SK-N-SH (cell line): ENCODE results near the gene HAND1. TPM values are rescaled to one million over a fixed set of nuclear protein-coding genes. Genes with fewer than 3 reads are reported as not detected.

ENCODE experiments used
- CTCF ChIA-PET: fragments of 300-600, 350-600 bp; formaldehyde crosslinking; extraction: SDS; loops from one replicate; lab custom pipeline; 2021; lab: Yijun Ruan, JAX
- POLR2A ChIA-PET: fragments of 350-600 bp; sonication (Branson Sonifier 250); formaldehyde crosslinking; extraction: SDS; loops from one replicate; lab custom pipeline; 2020; ENCODE audit warnings: antibody characterized with exemption, inconsistent platforms; lab: Yijun Ruan, JAX
- DNase-seq: peaks from one replicate; pipeline ENCODE4 v3.0.0; 2012
- H2AFZ ChIP-seq: fragments of 200-600 bp; sonication (generic); 2 replicates; pipeline ENCODE4 v1.8.1; 2016; ENCODE audit warnings: antibody characterized with exemption, mild to moderate bottlenecking, low read depth
- H3F3A ChIP-seq: fragments of 200-600 bp; sonication (generic); replicated peaks from 2 replicates; pipeline ENCODE3; 2016; ENCODE audit warnings: antibody characterized with exemption, mild to moderate bottlenecking; ENCODE audit not compliant: insufficient read depth
- H3K27ac ChIP-seq, 2 experiments: fragments of 200-500 bp in 1 of 2; fragments of 200-600 bp in 1 of 2; sonication (Bioruptor generic) in 1 of 2; sonication (generic), shearing (Covaris generic) in 1 of 2; 2 replicates each; pipeline versions ENCODE4 v1.5.1 to v1.6.1; 2014 to 2016; ENCODE audit warnings: low read depth in 2 of 2, inconsistent platforms in 1 of 2, low read length in 1 of 2, mild to moderate bottlenecking in 1 of 2, mixed read lengths in 1 of 2
- H3K27me3 ChIP-seq: fragments of 200-600 bp; sonication (generic), shearing (Covaris generic); 2 replicates; pipeline ENCODE4 v1.6.1; 2016; ENCODE audit warnings: mixed run types; ENCODE audit not compliant: insufficient read depth
- H3K36me3 ChIP-seq, 2 experiments: fragments of 200-500 bp in 1 of 2; fragments of 200-600 bp in 1 of 2; sonication (Bioruptor generic) in 1 of 2; sonication (generic) in 1 of 2; replicated peaks in 1 of 2; 2 replicates each; pipeline versions ENCODE3 to v1.5.1; 2014 to 2016; ENCODE audit warnings: low read length in 1 of 2, mild to moderate bottlenecking in 1 of 2; ENCODE audit not compliant: insufficient read depth in 2 of 2, control insufficient read depth in 1 of 2
- H3K4me1 ChIP-seq, 2 experiments: fragments of 200-500 bp in 1 of 2; fragments of 200-600 bp in 1 of 2; sonication (Bioruptor generic) in 1 of 2; sonication (generic), shearing (Covaris generic) in 1 of 2; 2 replicates each; pipeline versions ENCODE4 v1.5.1 to v1.6.1; 2014 to 2016; ENCODE audit warnings: low read depth in 1 of 2, low read length in 1 of 2, mixed run types in 1 of 2; ENCODE audit not compliant: insufficient read depth in 2 of 2, control insufficient read depth in 1 of 2
- H3K4me2 ChIP-seq: fragments of 200-600 bp; sonication (generic), shearing (Covaris generic); 2 replicates; pipeline ENCODE4 v1.6.1; 2017; ENCODE audit warnings: mixed run types
- H3K4me3 ChIP-seq, 2 experiments: fragments of 200-500 bp in 1 of 2; fragments of 200-600 bp in 1 of 2; sonication (Bioruptor generic) in 1 of 2; sonication (generic), shearing (Covaris generic) in 1 of 2; 2 replicates each; pipeline versions ENCODE4 v1.5.1 to v1.8.1; 2014 to 2016; ENCODE audit warnings: low read depth in 2 of 2, inconsistent platforms in 1 of 2, low read length in 1 of 2, mild to moderate bottlenecking in 1 of 2, mixed read lengths in 1 of 2, moderate library complexity in 1 of 2
- H3K79me2 ChIP-seq: fragments of 200-600 bp; sonication (generic); 2 replicates; pipeline ENCODE4 v1.8.1; 2017; ENCODE audit warnings: mild to moderate bottlenecking; ENCODE audit not compliant: insufficient read depth
- H3K9ac ChIP-seq: fragments of 200-600 bp; sonication (generic); 2 replicates; pipeline ENCODE4 v1.6.1; 2017; ENCODE audit warnings: mixed run types
- H3K9me2 ChIP-seq: fragments of 200-600 bp; sonication (generic); 2 replicates; pipeline ENCODE4 v1.6.1; 2017; ENCODE audit warnings: mixed run types
- H3K9me3 ChIP-seq: fragments of 200-600 bp; sonication (generic); 2 replicates; pipeline ENCODE4 v1.6.1; 2017; ENCODE audit warnings: mixed run types, mild to moderate bottlenecking, moderate library complexity
- H4K20me1 ChIP-seq: fragments of 200-600 bp; sonication (generic); 2 replicates; pipeline ENCODE4 v1.6.1; 2017; ENCODE audit warnings: mild to moderate bottlenecking, mixed run types; ENCODE audit not compliant: insufficient read depth
- MAX ChIP-seq: IDR thresholded peaks from 2 replicates; pipeline ENCODE4 v1.4.0; 2012; ENCODE audit warnings: low read depth
- REST ChIP-seq: IDR thresholded peaks from 2 replicates; pipeline ENCODE4 v1.6.1; 2012; ENCODE audit warnings: mild to moderate bottlenecking, low read depth, low read length, moderate library complexity
- TAF1 ChIP-seq: IDR thresholded peaks from 2 replicates; pipeline ENCODE4 v1.6.1; 2012; ENCODE audit warnings: low read depth, mild to moderate bottlenecking, low read length, moderate library complexity, borderline replicate concordance
- WGBS: methylation state at CpG from one replicate; pipeline ENCODE4 v1.1.6; 2017; ENCODE audit warnings: low lambda C conversion rate; 5-methylcytosine and 5-hydroxymethylcytosine counted together
- polyA plus RNA-seq, 3 experiments: library from polyadenylated mRNA; depleted of rRNA; stranded (reverse); fragments of >200 nt; gene quantifications; 2 replicates each; pipeline ENCODE4 v1.2.3, GENCODE V29; 2012
- TF ChIP-seq, protein P1 (sequence below): IDR thresholded peaks from 2 replicates; pipeline ENCODE4 v1.4.0; 2012; ENCODE audit warnings: low read depth, borderline replicate concordance

Gene HAND1
- polyA plus RNA-seq, 1 of the 3 experiments (the other 2 are of a cell fraction), result 1.1 TPM

- TF ChIP-seq REST (no peak), MAX (no peak)
- TF ChIP-seq, protein P1, sequence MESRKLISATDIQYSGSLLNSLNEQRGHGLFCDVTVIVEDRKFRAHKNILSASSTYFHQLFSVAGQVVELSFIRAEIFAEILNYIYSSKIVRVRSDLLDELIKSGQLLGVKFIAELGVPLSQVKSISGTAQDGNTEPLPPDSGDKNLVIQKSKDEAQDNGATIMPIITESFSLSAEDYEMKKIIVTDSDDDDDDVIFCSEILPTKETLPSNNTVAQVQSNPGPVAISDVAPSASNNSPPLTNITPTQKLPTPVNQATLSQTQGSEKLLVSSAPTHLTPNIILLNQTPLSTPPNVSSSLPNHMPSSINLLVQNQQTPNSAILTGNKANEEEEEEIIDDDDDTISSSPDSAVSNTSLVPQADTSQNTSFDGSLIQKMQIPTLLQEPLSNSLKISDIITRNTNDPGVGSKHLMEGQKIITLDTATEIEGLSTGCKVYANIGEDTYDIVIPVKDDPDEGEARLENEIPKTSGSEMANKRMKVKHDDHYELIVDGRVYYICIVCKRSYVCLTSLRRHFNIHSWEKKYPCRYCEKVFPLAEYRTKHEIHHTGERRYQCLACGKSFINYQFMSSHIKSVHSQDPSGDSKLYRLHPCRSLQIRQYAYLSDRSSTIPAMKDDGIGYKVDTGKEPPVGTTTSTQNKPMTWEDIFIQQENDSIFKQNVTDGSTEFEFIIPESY, result no peak
- TF ChIP-seq, all 33 proteins: peak for 9
Measured at GRCh38 chr5:154445422-154446194, 32.4 kb downstream of the HAND1 start, which contains the start of gene SAP30L (continued).

DNA sequence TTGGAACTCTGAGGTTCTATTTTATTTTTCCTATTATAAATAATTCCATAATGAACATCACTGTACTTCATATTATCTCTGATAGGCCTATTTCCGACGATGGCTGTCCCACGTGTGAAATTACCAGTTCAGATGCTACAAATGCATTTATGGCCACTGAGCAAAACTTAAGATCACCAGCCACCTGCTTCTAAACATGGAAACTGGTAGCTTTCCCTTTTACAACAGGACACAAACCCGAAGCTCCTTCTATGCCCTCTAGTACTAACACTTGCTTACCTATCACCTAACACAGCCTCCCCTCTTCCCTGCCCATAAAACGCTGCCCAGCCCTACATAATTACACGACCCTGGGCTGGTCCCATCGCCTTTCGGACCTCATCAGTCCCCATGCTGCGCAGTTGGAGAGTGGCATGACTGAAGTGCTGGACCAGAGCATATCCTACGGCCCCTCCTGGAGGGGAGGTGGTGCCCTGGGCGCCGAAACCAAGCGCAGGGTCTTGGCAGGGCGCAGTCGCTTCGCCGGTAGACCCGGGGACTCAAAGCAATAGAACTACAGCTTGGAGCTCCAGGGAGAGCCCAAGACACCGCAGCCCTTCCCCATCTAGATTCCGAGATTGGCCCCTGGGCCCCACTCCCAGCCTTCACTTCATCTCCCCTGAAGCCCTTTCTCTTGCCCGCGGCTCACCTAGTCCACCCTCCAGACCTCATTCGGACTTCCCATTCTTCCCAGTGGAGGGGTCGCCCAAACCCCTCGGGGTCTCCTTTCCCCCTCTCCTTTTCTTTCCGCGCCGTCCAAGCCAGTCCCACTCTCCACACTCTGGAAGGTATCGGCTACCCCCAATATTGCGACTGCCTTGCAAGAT is 33.2 kb downstream of the HAND1 start:
- Histone ChIP-seq H3F3A (peaks cover 4% of the 10 kb centered on the region), H4K20me1 (peaks cover 29% of the 10 kb centered on the region), H3K4me1 (peaks cover 0 to 15% of the 10 kb centered on the region in 2 experiments; a peak in 3 of 4 replicates), H3K4me3 (peak overlapping the region; percentile 96), H3K9me3 (no peaks in the 10 kb centered on the region), H3K27ac (peak overlapping the region; percentile 68 to 80), H3K4me2 (peak overlapping the region; percentile 96), H2AFZ (peak overlapping the region; percentile 95), H3K9ac (peak overlapping the region; percentile 74), H3K27me3 (no peaks in the 10 kb centered on the region), H3K9me2 (no peaks in the 10 kb centered on the region)
- ChIA-PET CTCF (interaction anchor here (0.6 to 1.0 kb wide), 2 partner anchors 195 to 373 kb away, joined by 3 to 4 read pairs; no protein-coding TSS in a partner anchor), POLR2A (no interaction called here)
- peak; percentile 57 for DNase-seq
- 9% methylated on average over 20 of the region's 30 CpGs for WGBS
- TF ChIP-seq REST (peak; percentile 57), TAF1 (no peak)
- TF ChIP-seq, all 33 proteins: peak for 1
- peaks cover 55% of the 10 kb centered on the region for H3K79me2 ChIP-seq
- peaks cover 7 to 23% of the 10 kb centered on the region in 2 experiments for H3K36me3 ChIP-seq
